ENCODE data around the gene LRCH4.

Gene LRCH4, protein sequence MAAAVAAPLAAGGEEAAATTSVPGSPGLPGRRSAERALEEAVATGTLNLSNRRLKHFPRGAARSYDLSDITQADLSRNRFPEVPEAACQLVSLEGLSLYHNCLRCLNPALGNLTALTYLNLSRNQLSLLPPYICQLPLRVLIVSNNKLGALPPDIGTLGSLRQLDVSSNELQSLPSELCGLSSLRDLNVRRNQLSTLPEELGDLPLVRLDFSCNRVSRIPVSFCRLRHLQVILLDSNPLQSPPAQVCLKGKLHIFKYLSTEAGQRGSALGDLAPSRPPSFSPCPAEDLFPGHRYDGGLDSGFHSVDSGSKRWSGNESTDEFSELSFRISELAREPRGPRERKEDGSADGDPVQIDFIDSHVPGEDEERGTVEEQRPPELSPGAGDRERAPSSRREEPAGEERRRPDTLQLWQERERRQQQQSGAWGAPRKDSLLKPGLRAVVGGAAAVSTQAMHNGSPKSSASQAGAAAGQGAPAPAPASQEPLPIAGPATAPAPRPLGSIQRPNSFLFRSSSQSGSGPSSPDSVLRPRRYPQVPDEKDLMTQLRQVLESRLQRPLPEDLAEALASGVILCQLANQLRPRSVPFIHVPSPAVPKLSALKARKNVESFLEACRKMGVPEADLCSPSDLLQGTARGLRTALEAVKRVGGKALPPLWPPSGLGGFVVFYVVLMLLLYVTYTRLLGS
- 83.3 reads per million, percentile 79 among the genes with 10 or more reads in this experiment for total RNA-seq

DNA sequence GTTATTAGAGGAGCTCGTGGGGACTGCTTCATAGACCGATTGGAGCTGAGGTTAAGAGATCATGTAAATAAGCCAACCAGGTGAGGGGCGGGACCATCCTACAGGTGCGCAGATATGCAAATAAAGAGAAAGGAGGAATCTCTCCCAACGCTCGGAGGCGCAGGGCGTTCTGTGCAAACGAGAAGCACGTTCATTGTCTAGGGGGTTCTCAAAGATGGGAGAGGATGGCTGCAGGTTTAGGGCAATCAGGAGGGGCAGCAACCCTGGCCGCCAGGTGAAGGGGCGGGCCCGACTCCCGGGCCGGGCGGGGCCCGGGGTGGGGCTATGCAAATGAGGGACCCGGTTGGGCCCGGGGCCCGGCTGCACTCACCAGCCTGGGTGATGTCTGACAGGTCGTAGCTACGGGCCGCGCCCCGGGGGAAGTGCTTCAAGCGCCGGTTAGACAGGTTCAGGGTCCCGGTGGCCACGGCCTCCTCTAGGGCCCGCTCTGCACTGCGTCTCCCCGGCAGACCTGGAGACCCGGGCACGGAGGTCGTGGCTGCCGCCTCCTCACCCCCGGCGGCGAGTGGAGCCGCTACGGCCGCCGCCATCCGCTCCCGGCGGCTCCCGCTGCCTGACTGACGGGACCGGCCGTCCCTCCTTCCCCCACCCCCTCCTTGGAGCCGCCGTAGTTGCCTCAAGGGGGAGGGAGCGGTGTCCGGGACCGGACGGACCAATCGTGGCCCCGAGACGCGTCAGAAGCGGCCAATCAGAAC lies at the start of gene LRCH4:
LRCH4 (minus strand) TSS at position 619 of the 755 bp plus-strand sequence; CDS start at position 590, 29 bp downstream.
- peak; percentile 61 for DNase-seq

GRCh38 chr7:100632951-100633717 lies 47.2 kb upstream of the LRCH4 start:
- peak; percentile 34 for DNase-seq

DNA sequence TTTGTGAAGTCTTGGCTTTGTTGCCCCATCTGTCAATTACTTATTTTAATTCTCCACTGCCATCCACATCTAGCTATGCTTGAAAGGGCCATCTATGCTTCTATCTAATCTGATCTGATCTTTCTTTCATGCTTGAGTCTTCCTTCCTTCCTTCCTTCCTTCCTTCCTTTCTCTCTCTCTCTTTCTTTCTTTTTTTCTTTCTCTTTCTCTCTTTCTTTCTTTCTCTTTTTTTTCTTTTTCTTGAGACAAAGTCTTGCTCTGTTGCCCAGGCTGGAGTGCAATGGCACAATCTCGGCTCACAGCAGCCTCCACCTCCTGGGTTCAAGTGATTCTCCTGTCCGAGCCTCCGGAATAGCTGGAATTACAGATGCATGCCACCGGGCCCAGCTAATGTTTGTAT lies 44.1 kb upstream of the LRCH4 start:
- DNase-seq: no peak

DNA sequence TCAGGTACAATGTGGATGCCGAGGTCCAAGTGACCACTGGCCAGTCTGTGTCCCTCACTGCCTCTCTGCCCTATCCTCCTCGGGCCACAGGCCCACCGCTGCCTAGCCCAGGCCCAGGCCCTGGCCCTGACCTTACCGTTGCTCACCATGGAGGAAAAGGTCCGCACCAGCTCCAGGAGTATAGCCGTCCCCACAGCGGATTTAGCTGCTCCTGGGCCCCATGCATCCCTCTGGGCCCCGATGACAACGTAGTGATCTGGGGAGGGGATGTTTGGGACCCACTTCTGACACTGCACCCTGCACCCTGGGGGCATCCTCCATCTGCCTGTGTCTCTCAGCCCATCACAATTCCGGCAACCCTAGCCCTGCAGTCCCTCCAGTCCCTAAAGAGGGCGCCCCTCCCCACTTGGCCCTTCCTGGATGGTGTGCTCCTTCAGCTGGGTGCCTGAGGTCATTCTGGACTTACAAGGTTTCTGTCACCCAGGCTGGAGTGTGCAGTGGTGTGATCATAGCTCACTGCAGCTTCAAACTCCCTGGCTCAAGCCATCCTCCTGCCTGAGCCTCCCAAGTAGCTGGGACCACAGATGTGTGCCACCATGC lies 43.3 kb upstream of the LRCH4 start:
- no peak for DNase-seq

- DNase-seq: no peak
Measured at GRCh38 chr7:100627238-100627549, 41.3 kb upstream of the LRCH4 start.

GRCh38 chr7:100626530-100627237 lies 40.8 kb upstream of the LRCH4 start:
- DNase-seq: peak; percentile 77

DNA sequence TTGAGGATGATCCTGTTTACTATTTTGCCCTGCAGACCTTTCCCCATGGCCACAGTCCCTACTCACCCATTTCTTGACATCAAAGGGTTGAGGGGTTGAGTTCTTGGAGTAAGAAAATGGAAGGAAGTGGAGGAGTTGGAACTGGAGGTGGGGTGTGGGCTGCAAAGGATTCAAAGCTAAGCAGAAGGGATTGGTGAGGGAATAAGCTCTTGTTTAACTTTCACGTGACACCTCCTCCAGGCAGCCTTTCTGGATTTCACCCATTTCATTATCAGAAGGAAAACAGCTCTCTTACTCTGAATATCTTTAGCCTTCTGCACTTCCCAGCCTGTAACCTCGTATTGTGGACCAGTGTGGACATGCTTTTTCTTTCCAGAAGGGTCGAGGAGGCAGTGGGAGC lies 40.1 kb upstream of the LRCH4 start:
- no peak for DNase-seq

GRCh38 chr7:100623951-100624824 lies 38.3 kb upstream of the LRCH4 start:
- DNase-seq: no peak

GRCh38 chr7:100621554-100621953 lies 35.6 kb upstream of the LRCH4 start:
- DNase-seq: no peak

DNA sequence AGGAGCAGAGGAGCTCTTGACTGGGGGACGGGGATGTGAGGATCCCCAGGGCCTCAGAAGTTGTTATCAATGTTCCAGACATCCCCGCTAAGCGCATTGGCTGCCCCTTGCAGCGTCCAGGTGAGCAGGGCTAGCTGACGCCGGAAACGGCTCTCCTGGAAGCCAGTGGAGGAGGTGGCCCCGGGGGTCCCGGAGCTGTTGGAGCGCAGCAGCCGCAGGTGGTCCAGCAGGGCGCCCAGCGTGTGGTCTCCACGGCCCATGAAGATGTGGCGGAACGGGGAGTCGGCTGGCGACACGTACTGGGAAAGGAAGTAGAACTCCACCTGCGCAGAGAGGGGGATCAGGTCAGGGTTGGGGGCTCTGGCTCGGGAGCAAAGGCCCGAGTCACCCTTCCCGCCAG lies 34.9 kb upstream of the LRCH4 start:
- DNase-seq: no peak

GRCh38 chr7:100620239-100620638 lies 34.3 kb upstream of the LRCH4 start:
- no peak for DNase-seq

DNA sequence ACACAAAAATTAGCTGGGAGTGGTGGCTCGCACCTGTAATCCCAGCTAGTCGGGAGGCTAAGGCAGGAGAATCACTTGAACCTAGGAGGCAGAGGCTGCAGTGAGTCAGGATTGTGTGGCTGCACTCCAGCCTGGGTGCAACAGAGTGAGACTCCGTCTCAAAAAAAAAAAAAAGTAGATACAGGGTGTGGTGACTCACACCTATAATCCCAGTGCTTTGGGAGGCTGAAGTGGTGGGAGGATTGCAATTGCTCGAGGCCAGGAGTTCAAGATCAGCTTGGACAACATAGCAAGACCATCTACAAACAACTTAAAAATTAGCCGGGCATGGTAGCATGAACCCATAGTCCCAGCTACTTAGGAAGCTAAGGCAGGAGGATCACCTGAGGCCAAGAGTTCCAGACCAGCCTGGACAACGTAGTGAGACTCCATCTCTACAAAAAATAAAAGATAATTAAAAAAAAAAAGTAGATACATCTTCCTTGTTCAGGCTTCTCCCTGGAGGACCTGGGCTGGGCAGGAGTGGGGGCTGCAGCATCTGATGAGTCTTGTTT lies 28.5 kb upstream of the LRCH4 start:
- DNase-seq: no peak

- no peak for DNase-seq
Measured at GRCh38 chr7:100613412-100614175, 27.7 kb upstream of the LRCH4 start.

DNA sequence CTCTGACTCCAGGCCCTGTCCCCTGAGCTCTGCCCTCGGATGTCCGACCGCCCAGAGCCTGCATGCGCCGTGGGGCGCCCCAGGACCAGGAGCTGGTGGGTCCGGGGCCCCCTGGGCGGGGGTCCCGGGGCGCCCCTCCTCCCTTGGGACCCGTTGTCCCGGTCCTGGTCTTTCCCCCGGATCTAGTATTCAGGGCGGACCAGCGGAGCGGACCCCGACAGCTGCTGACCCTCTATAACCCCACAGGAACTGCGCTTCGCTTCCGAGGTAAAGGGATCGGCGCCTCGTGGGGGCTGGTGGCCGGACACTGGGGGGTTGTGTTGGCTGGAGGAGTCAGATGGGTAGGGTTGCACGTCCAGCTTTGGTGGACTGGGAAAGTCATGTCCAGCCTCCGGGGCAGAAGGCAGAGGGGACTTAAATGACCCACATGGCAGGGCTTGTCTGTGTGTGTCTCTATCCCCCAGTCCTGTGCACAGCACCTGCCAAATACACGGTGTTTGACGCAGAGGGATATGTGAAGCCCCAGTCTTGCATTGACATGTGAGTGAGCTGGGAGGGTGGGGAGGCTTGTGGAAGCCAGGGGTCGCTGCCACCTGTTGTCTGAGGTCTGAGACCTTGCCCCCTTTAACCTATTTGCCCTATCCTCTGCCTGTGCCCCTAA lies 26.9 kb upstream of the LRCH4 start:
- no peak for DNase-seq

- DNase-seq: peak; percentile 95
Measured at GRCh38 chr7:100611983-100612729, 26.2 kb upstream of the LRCH4 start, which contains the start of gene MOSPD3. MOSPD3 (plus strand) TSS chr7:100612540; CDS start chr7:100612792, 252 bp downstream.

- no peak for DNase-seq
Measured at GRCh38 chr7:100609958-100610357, 24.0 kb upstream of the LRCH4 start.

DNA sequence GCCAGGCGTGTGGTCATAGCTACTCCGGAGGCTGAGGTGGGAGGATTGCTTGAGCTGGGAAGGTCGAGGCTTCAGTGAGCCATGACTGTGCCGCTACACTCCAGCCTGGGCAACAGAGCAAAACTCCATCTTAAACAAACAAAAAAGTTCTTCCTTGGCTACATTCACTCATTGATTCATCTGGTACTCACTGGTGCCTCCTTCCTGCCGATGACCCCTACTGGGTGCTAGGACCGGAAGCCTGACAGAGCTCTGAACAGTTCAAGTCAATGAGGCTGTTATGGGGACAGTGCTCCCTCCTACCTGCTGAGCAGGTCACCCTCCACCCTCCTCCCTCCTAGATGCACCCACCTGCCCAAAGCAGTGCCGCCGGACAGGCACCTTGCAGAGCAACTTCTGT lies 21.2 kb upstream of the LRCH4 start:
- no peak for DNase-seq

DNA sequence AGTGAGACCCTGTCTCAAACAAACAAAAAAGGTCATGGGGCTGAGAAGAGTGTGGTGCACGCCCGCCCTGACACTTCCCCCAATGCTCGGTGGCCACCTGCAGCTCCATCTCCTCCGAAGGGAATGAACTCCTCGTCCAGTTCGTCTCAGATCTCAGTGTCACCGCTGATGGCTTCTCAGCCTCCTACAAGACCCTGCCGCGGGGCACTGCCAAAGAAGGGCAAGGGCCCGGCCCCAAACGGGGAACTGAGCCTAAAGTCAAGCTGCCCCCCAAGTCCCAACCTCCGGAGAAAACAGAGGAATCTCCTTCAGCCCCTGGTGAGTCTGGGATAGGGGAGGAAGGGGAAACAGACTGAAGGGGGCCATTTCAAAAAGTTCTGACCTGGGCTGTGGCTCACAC lies 20.4 kb upstream of the LRCH4 start:
- DNase-seq: no peak

Data from effector CD4-positive, alpha-beta T cell (primary cell).